Endothelial cell of umbilical vein (primary cell): ENCODE measurements around the gene CDC25A. TPM values are rescaled to one million over a fixed set of nuclear protein-coding genes. Genes with fewer than 3 reads are reported as not detected.

Source experiments
- BruUV-seq: library from RNA; stranded (reverse); fragments of 400-500 nt; replicated peaks from 2 replicates; lab custom pipeline; 2021; lab: Mats Ljungman, UMichigan
- CTCF ChIA-PET: fragments of 300-600, 350-600 bp; sonication (Branson Sonifier 250); formaldehyde crosslinking; loops from one replicate; lab custom pipeline; 2021; ENCODE audit warnings: antibody characterized with exemption, inconsistent platforms; lab: Charles Lee
- POLR2A ChIA-PET: fragments of 300-600, 350-600 bp; sonication (Branson Sonifier 250); formaldehyde crosslinking; loops from one replicate; lab custom pipeline; 2021; ENCODE audit warnings: antibody characterized with exemption, inconsistent platforms; lab: Charles Lee
- DNase-seq: peaks from one replicate; pipeline ENCODE4 v3.0.0-alpha.2; 2011; ENCODE audit warnings: low read depth, low spot score
- FAIRE-seq: peaks from 2 replicates; lab custom pipeline; 2011; peaks lifted over from hg19 to GRCh38; lab: Jason Lieb, UNC
- H2AFZ ChIP-seq: 2 replicates; pipeline ENCODE4 v1.6.0; 2012; ENCODE audit warnings: low read depth, low read length, control low read depth, inconsistent platforms
- H3K27ac ChIP-seq: 2 replicates; pipeline ENCODE4 v1.5.1; 2011; ENCODE audit warnings: low read depth, mild to moderate bottlenecking, control low read depth, low read length, moderate library complexity; ENCODE audit not compliant: insufficient read depth
- H3K27me3 ChIP-seq, 2 experiments: 2 replicates each; pipeline versions ENCODE4 v1.6.0 to v1.6.1; 2011; ENCODE audit warnings: low read length in 2 of 2, mixed read lengths in 1 of 2; ENCODE audit not compliant: control insufficient read depth in 2 of 2, insufficient read depth in 2 of 2
- H3K36me3 ChIP-seq, 2 experiments: 2 replicates in 1 of 2; 3 replicates in 1 of 2; pipeline ENCODE4 v1.5.1; 2011; ENCODE audit warnings: low read length in 2 of 2, mild to moderate bottlenecking in 1 of 2, moderate library complexity in 1 of 2; ENCODE audit not compliant: control insufficient read depth in 2 of 2, insufficient read depth in 2 of 2; ENCODE audit errors: extremely low read depth in 1 of 2
- H3K4me1 ChIP-seq: 3 replicates; pipeline ENCODE4 v1.5.1; 2011; ENCODE audit warnings: mild to moderate bottlenecking, low read length; ENCODE audit not compliant: control insufficient read depth, insufficient read depth; ENCODE audit errors: extremely low read depth
- H3K4me2 ChIP-seq: 2 replicates; pipeline ENCODE4 v1.6.1; 2011; ENCODE audit warnings: low read length, control low read depth, mixed read lengths; ENCODE audit not compliant: insufficient read depth
- H3K4me3 ChIP-seq, 3 experiments: fragments of 200-600 bp in 1 of 3; sonication (generic), shearing (Covaris generic) in 1 of 3; replicated peaks in 1 of 3; 2 replicates each; pipeline ENCODE4 v1.5.1; 2011 to 2016; ENCODE audit warnings: control low read depth in 3 of 3, low read length in 3 of 3, mild to moderate bottlenecking in 2 of 3, inconsistent platforms in 1 of 3, low read depth in 1 of 3, moderate library complexity in 1 of 3; ENCODE audit not compliant: insufficient read depth in 1 of 3
- H3K79me2 ChIP-seq: 2 replicates; pipeline ENCODE4 v1.6.0; 2012; ENCODE audit warnings: low read length, inconsistent platforms; ENCODE audit not compliant: control insufficient read depth, insufficient read depth
- H3K9ac ChIP-seq: replicated peaks from 2 replicates; pipeline ENCODE3; 2011; ENCODE audit warnings: low read length, control low read depth; ENCODE audit not compliant: insufficient read depth; ENCODE audit errors: extremely low read depth
- H3K9me1 ChIP-seq: replicated peaks from 3 replicates; pipeline ENCODE4 v1.6.0; 2011; ENCODE audit warnings: mild to moderate bottlenecking, low read length; ENCODE audit not compliant: control insufficient read depth, insufficient read depth; ENCODE audit errors: extremely low read depth
- H3K9me3 ChIP-seq: replicated peaks from 2 replicates; pipeline ENCODE4 v1.5.1; 2012; ENCODE audit warnings: low read length, inconsistent platforms; ENCODE audit not compliant: control insufficient read depth, insufficient read depth
- H4K20me1 ChIP-seq: replicated peaks from 2 replicates; pipeline ENCODE3; 2011; ENCODE audit warnings: mild to moderate bottlenecking, low read length; ENCODE audit not compliant: control insufficient read depth, insufficient read depth; ENCODE audit errors: extremely low read depth
- EZH2 ChIP-seq: IDR thresholded peaks from 2 replicates; pipeline ENCODE4 v1.6.1; 2012; ENCODE audit warnings: borderline replicate concordance, low read depth, mild to moderate bottlenecking, moderate library complexity, low read length, inconsistent platforms; ENCODE audit not compliant: severe bottlenecking
- FOS ChIP-seq: IDR thresholded peaks from 2 replicates; pipeline ENCODE4 v1.6.1; 2011; ENCODE audit warnings: mild to moderate bottlenecking, low read length, moderate library complexity, borderline replicate concordance; ENCODE audit not compliant: insufficient read depth
- GATA2 ChIP-seq: IDR thresholded peaks from 2 replicates; pipeline ENCODE4 v1.7.0; 2011; ENCODE audit warnings: low read depth, mild to moderate bottlenecking, moderate library complexity, mixed read lengths, low read length; ENCODE audit not compliant: insufficient read length, insufficient read depth
- JUN ChIP-seq: IDR thresholded peaks from 2 replicates; pipeline ENCODE4 v1.6.1; 2011; ENCODE audit warnings: borderline replicate concordance, low read depth; ENCODE audit not compliant: insufficient read length, insufficient read depth
- MAX ChIP-seq: IDR thresholded peaks from 2 replicates; pipeline ENCODE4 v1.6.1; 2011; ENCODE audit not compliant: insufficient read depth, insufficient read length
- MYC ChIP-seq: IDR thresholded peaks from one replicate; pipeline ENCODE4 v1.6.1; 2011; ENCODE audit warnings: mild to moderate bottlenecking, low read depth, low read length
- POLR2A ChIP-seq: IDR thresholded peaks from 2 replicates; pipeline ENCODE4 v1.6.1; 2012; ENCODE audit warnings: low read depth, mild to moderate bottlenecking, control low read depth, low read length
- POLR2AphosphoS5 ChIP-seq: IDR thresholded peaks from 2 replicates; pipeline ENCODE4 v1.6.1; 2012; ENCODE audit warnings: low read depth, mild to moderate bottlenecking, control low read depth, low read length, moderate library complexity; ENCODE audit not compliant: insufficient read depth
- dilution Hi-C: fragments of 300-500 bp; cut with MboI; formaldehyde crosslinking; loops from one replicate; pipeline ENCODE4 v1.15.0; 2019; ENCODE audit warnings: low sequenced_read_pairs; ENCODE audit not compliant: extremely low pct_ligation_motif_present
- intact Hi-C: fragments of 100-400 bp; cut with micrococcal nuclease; formaldehyde crosslinking; loops from one replicate; pipeline ENCODE4 v1.10.0; 2022
- polyA plus RNA-seq, 4 experiments: library from polyadenylated mRNA; depleted of rRNA in 3 of 4; stranded (reverse) in 3 of 4; unstranded in 1 of 4; fragments of >200 nt; gene quantifications; 2 replicates each; pipeline versions ENCODE4 v1.2.1 to v1.2.3, GENCODE V29; 2011 to 2012; ENCODE audit warnings: missing spikeins in 1 of 4
- total RNA-seq: library from RNA; stranded (reverse); gene quantifications from 2 replicates; pipeline ENCODE4 v1.2.3, GENCODE V29; 2021
- TF ChIP-seq, protein P1 (sequence below), 2 donors: IDR thresholded peaks; 1 replicate in 1 of 2; 2 replicates in 1 of 2; pipeline ENCODE4 v1.5.1; 2011; ENCODE audit warnings: low read length in 2 of 2, mild to moderate bottlenecking in 2 of 2, moderate library complexity in 2 of 2, control low read depth in 1 of 2, inconsistent platforms in 1 of 2, low read depth in 1 of 2; ENCODE audit not compliant: insufficient read depth in 1 of 2; ENCODE audit errors: extremely low read depth in 1 of 2

Gene CDC25A
- total and polyA plus RNA-seq, 2 donors (not counting 3 experiments of a cell fraction or from before 2014, with no cell fraction given): 5.5 to 18.4 TPM

DNA sequence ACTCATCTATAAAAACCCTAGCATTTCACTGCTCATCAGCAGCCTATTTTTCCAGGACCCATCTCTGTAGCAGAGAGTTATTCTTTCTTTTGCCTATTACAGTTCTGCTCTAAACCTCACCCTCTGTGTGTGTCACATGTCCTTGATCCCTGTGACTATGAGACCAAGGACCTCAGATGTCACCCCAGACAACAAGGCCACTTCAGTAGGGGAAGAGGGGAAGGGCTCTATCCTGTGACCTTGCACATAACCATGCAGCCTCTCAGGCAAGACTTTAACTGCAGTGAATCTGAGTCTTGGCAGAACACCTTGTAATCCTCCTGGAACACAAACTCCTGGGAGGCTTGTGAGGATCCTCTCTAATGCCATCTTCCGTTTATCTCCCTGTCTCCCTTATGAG, 48.3 kb upstream of the CDC25A start:
- no peaks in the 10 kb centered on the region for H3K79me2 ChIP-seq
- dilution Hi-C loops: no loop called here
- TF ChIP-seq FOS: no peak
- TF ChIP-seq, protein P1, sequence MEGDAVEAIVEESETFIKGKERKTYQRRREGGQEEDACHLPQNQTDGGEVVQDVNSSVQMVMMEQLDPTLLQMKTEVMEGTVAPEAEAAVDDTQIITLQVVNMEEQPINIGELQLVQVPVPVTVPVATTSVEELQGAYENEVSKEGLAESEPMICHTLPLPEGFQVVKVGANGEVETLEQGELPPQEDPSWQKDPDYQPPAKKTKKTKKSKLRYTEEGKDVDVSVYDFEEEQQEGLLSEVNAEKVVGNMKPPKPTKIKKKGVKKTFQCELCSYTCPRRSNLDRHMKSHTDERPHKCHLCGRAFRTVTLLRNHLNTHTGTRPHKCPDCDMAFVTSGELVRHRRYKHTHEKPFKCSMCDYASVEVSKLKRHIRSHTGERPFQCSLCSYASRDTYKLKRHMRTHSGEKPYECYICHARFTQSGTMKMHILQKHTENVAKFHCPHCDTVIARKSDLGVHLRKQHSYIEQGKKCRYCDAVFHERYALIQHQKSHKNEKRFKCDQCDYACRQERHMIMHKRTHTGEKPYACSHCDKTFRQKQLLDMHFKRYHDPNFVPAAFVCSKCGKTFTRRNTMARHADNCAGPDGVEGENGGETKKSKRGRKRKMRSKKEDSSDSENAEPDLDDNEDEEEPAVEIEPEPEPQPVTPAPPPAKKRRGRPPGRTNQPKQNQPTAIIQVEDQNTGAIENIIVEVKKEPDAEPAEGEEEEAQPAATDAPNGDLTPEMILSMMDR (IDR thresholded peaks at IDR 0.05; ENCODE audit: extremely low read depth in 1 of 2, insufficient read depth in 1 of 2, low read depth in 1 of 2, low read length in 2 of 2): no peak
- TF ChIP-seq GATA2: no peak
- no peak for TF ChIP-seq MAX
- no peak for TF ChIP-seq EZH2
- no peak for TF ChIP-seq POLR2A
- TF ChIP-seq JUN: no peak
- TF ChIP-seq MYC: no peak
- TF ChIP-seq POLR2AphosphoS5: no peak
- H2AFZ ChIP-seq: no peak overlapping the region
- no peaks in the 10 kb centered on the region for H3K36me3 ChIP-seq
- no TSS peak for BruUV-seq
- no peak overlapping the region for H3K4me2 ChIP-seq
- H3K27me3 ChIP-seq: no peaks in the 10 kb centered on the region
- H3K9me1 ChIP-seq: no peaks in the 10 kb centered on the region
- no peaks in the 10 kb centered on the region for H3K9me3 ChIP-seq
- no peak overlapping the region for H3K27ac ChIP-seq
- intact Hi-C loops: no loop called here
- DNase-seq (no peak), FAIRE-seq (no peak)
- peaks cover 3% of the 10 kb centered on the region for H3K4me1 ChIP-seq
- H3K4me3 ChIP-seq: no peak overlapping the region
- CTCF ChIA-PET: interaction anchor here (1.3 to 16.0 kb wide), 3 partner anchors 12 to 200 kb away, joined by 4 to 296 read pairs (median 4); no protein-coding TSS in a partner anchor
- H3K9ac ChIP-seq: no peak overlapping the region
- no peaks in the 10 kb centered on the region for H4K20me1 ChIP-seq
- POLR2A ChIA-PET: no interaction called here
